ENCODE data around the gene PLSCR5.

Gene PLSCR5

GRCh38 chr3:146581951-146582467 is 23.1 kb downstream of the PLSCR5 start:
- DNase-seq, result no peak

GRCh38 chr3:146581080-146581601 is 24.0 kb downstream of the PLSCR5 start:
- no peak for DNase-seq

DNA sequence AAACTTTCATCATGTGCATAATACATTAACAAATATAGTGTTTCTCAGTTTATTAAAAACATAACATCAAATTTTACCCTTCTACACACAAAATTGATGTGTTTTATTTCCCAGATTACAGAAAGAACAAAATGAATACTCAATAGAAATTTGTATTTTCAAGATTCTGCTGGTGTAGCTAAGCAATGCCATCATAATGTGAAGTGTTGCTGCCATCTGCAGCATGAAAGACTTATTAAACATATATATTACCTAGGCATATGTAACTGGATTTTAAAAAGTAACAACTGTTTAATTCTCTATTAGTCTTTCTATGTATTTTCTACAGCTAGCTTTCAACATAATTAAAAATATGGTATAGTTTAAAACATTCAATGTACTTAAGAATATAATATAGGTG is 27.5 kb downstream of the PLSCR5 start:
- peak; percentile 51 for DNase-seq

DNA sequence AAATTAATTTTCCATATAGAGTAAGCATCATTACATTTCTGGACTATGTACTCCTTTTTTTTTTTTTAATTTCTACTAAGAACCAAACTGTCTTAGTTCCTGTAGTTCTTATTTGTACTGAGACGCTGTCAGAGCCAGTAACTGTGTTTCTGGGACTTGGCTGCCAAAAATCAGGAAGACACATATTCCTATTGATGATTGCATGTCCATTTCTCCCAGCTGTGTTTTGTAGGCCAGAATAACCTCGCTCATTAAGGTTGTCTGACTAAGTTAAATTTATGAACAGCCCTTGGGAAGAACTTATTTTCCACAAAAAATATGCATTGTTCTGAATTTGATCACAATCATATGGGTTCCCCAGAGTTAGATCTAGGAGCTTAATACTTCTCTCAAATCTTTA is 29.5 kb downstream of the PLSCR5 start:
- no peak for DNase-seq

GRCh38 chr3:146574173-146574572 is 31.0 kb downstream of the PLSCR5 start:
- DNase-seq, result no peak

GRCh38 chr3:146569314-146569713 is 35.8 kb downstream of the PLSCR5 start:
- no peak for DNase-seq

GRCh38 chr3:146566138-146566537 is 39.0 kb downstream of the PLSCR5 start:
- no peak for DNase-seq

- no peak for DNase-seq
These were observed 43.3 kb downstream of the PLSCR5 start for GRCh38 chr3:146561879-146562278.

DNA sequence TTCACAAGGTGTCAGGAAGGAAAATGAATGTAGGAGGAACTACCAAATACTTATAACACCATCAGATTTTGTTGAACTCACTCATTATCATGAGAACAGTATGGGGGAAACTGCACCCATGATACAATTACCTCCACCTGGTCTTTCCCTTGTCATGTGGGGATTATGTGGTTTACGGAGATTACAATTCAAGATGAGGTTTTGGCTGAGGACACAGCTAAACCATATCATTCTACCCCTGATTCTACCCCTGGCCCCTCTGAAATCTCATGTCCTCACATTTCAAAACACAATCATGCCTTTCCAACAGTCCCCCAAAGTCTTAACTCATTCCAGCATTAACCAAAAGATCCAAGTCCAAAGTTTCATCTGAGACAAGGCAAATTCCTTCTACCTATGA is 43.7 kb downstream of the PLSCR5 start:
- no peak for DNase-seq

GRCh38 chr3:146560678-146561077 is 44.5 kb downstream of the PLSCR5 start:
- no peak for DNase-seq

GRCh38 chr3:146559388-146559787 is 45.8 kb downstream of the PLSCR5 start:
- no peak for DNase-seq

GRCh38 chr3:146558781-146559180 is 46.4 kb downstream of the PLSCR5 start:
- no peak for DNase-seq

DNA sequence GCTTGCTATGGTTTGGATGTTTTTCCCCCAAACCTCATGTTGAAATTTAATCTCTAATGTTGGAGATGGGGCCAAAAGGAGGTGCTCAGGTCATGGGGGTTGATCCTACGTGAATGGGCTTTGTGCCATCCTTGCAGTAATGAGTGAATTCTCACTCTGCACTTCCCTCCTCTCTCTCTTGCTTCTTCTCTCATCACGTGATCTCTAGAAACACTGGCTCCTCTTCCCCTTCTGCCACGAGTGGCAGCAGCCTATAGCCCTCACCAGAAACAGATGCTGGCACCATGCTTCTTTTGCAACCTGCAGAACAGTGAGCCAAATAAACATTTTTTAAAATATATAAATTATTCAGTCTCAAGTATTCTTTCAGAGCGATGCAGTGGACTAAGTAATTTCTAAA is 47.4 kb downstream of the PLSCR5 start:
- DNase-seq, result no peak

- no peak for DNase-seq
These were observed 49.8 kb downstream of the PLSCR5 start for GRCh38 chr3:146555311-146555710.

GRCh38 chr3:146554151-146554760 is 50.9 kb downstream of the PLSCR5 start:
- DNase-seq, result no peak

DNA sequence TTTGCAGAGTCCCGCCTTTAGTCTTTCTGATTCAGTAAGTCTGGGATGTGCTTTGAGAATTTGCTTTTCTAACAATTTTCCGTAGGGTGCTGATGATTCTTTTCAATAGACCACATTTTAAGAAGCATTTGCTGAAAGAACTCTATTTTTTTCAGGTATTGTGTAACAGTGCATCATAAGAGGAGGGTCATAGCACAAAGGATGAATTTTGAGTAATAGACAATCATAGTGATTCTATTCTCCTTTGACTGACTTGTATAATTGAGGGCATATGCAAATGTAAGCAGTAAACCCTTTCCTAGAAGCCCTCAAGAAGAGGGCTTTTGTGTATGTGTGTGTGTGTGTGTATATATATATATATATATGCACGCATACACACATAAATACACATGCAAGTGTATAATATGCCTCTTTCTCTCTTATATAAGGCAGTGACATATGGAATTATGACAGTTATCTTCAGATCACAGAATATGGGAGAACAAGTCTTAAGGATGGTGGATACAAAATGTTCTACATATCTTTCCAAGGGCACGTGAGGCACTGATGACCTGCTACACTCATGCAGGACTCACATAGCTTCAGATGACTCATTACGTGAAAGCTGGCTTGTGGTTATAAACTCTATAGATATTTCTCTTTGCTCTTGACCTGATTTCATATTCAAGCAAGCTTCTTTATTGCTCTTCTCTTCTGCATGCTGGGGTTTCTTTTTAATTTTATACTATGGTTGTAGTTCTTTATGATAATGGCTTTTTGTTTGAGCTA is 54.2 kb downstream of the PLSCR5 start:
- DNase-seq, result no peak

DNA sequence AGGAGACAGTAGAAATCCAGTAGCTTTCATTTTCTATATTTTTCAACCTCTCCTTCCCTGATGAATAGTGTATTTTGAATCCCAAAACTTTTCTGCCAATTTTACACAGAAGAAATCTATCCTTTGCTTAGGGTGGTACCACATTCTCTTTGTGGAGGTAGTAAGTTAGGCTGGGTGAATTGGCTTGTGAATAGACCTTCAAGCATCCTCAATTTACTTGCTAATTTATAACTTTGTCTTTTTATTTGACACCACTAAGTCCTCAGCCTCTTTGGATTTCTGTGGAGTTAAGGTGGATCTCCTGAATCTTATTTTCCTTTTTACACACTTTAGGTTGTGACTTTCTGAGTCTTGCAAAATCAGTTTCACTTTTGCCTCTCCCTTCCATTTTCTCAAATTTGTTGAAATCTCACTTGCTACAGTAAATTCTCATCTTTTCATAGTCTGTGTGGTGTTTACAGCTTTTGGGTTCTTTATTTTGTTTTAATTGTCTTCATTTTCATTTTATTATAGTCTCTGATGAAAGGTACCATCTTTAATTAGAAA is 55.0 kb downstream of the PLSCR5 start:
- DNase-seq, result no peak

DNA sequence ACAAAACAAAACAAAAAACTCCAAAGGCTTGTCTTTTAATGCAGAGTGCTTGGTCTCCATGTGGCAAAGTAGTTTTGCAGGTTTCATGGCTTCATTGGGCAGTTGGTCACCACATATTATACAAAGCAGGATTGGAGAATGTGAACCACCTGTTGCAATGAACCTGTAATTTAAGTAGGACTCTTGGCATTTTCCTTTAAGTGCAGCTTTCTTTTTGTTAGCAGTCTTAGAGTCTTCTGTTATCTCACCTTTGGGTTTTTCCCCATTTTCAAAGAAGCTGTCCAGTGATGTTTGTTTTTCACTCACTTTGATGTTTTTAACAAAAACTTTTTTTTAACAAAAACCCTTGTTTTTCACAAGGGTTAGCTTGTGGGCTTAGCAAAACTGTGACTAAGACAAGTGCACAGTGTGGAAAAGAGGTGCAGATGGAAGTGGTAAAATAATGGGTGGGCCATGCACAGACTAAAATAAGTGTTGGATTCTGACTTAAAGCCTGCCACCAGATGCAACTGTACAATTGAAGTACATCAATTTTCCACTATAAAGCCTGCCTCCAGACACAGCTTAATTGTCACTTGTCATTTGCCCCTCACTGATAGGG is 57.8 kb downstream of the PLSCR5 start:
- no peak for DNase-seq

- no peak for DNase-seq
These were observed 58.7 kb downstream of the PLSCR5 start for GRCh38 chr3:146546366-146546965.

DNA sequence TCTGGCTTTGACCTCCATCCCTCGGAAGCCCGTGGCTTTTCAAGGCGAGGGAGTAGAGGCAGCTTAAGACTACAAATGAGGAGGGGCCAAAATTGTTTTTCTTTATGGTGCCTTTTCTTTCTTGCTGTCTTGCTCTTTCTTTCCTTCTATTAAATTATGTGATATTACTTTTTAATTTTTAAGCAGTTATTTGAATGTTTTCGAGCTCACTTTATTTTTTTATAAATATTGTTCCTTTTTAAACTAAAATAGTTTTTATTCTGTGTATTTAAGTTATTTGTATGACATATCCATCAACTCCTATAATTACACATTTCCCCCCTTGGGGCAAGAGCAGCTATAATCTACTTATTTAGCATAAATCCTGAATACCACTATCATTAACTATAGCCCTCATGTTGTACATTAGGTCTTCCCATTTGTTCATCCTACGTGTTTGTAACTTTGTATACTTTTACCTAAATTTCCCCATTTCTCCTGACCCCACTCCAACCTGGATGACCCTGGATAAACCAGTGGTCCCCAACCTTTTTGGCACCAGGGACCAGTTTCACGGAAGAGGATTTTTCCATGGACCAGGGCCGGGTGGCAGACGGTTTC is 60.1 kb downstream of the PLSCR5 start:
- DNase-seq, result no peak

DNA sequence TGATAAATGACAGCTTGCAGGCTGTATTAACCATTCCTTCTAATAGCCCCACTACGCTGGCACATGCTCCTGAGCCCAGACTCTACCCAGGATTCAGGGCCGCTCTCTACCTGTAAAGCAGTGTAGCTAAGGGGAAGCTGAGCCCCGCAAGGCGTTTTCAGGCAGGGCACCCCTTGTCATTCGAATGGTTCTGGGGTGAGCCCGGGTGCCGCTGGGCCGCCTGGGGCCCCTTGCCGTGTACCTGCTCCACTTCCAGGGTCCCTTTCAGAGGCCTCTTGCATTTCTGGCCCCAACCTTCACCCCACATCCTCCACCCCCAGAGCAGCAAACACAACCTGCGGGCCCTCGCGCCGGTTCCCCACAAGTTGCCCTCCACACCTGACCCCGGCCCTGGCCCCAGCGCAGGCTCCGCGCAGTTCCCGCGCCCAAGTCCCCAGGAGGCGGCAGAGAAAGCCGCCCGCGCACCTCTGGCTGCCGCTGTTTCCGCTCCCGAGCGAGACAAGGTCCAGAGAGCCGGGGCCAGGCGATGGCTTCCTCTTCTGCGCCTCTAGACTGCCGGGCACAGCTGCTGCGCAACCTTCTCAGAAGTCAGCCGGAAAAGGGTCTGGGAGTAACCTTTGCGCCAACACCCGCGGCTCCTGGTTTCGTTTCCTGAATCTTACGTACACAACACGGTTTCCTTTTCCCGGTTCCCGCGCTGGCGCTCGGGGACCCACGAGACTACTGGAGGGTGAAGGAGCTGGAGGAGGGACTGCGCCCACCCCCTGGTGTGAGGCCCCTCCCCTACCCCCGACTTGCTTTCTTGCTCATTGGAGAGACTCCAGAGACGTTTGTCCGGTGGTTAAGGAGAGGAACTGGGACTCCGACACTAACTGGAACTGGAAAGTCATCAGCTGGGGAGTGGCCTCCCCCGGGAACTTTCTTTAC is 60.9 kb downstream of the PLSCR5 start, which contains the start of gene PLSCR1:
Gene PLSCR1 (minus strand): TSS at position 606 of the 927 bp plus-strand sequence. CDS start 8,055 bp downstream, outside the sequence.
- DNase-seq, result peak; percentile 86
